ENCODE results near the gene GRK6. TPM values are rescaled to one million over a fixed set of nuclear protein-coding genes. Genes with fewer than 3 reads are reported as not detected.

GRK6 gene
- total and polyA plus RNA-seq, 9 of the 15 experiments (the other 6 are each of a cell fraction or from before 2014, with no cell fraction given) = 0.63 to 122 (median 44.5) TPM

- TF ChIP-seq, protein P1, sequence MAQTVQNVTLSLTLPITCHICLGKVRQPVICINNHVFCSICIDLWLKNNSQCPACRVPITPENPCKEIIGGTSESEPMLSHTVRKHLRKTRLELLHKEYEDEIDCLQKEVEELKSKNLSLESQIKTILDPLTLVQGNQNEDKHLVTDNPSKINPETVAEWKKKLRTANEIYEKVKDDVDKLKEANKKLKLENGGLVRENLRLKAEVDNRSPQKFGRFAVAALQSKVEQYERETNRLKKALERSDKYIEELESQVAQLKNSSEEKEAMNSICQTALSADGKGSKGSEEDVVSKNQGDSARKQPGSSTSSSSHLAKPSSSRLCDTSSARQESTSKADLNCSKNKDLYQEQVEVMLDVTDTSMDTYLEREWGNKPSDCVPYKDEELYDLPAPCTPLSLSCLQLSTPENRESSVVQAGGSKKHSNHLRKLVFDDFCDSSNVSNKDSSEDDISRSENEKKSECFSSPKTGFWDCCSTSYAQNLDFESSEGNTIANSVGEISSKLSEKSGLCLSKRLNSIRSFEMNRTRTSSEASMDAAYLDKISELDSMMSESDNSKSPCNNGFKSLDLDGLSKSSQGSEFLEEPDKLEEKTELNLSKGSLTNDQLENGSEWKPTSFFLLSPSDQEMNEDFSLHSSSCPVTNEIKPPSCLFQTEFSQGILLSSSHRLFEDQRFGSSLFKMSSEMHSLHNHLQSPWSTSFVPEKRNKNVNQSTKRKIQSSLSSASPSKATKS (CRISPR knock-in tag; IDR thresholded peaks at IDR 0.05) = no peak
- TF ChIP-seq FOS (IDR thresholded peaks at IDR 0.05; ENCODE audit: extremely low read depth, insufficient read length) (no peak), ZNF583 (CRISPR knock-in tag; IDR thresholded peaks at IDR 0.05) (no peak), POLR2AphosphoS5 (IDR thresholded peaks at IDR 0.05; ENCODE audit: control insufficient read depth, insufficient read depth, low read depth, low read length) (peak; percentile 9; the same call in 1 of the 2 replicates), BHLHE40 (IDR thresholded peaks at IDR 0.05; ENCODE audit: low read length) (peak; percentile 95), NCOA4 (IDR thresholded peaks at IDR 0.05; ENCODE audit: partially characterized antibody) (no peak), CHD1 (IDR thresholded peaks at IDR 0.05; ENCODE audit: low read length) (peak; percentile 68), CBX8 (IDR thresholded peaks at IDR 0.05; ENCODE audit: borderline replicate concordance, extremely low read depth, low read depth, low read length, poor library complexity, severe bottlenecking) (no peak), TSC22D4 (tag; IDR thresholded peaks at IDR 0.05) (no peak), RBFOX2 (IDR thresholded peaks at IDR 0.05; ENCODE audit: low read depth, low read length) (peak; percentile 89), ZNF347 (CRISPR knock-in tag; IDR thresholded peaks at IDR 0.05; ENCODE audit: low read depth) (no peak)
- TF ChIP-seq, protein P2, sequence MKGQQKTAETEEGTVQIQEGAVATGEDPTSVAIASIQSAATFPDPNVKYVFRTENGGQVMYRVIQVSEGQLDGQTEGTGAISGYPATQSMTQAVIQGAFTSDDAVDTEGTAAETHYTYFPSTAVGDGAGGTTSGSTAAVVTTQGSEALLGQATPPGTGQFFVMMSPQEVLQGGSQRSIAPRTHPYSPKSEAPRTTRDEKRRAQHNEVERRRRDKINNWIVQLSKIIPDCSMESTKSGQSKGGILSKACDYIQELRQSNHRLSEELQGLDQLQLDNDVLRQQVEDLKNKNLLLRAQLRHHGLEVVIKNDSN (CRISPR knock-in tag; IDR thresholded peaks at IDR 0.05) = peak; percentile 70
- TF ChIP-seq, protein P3, sequence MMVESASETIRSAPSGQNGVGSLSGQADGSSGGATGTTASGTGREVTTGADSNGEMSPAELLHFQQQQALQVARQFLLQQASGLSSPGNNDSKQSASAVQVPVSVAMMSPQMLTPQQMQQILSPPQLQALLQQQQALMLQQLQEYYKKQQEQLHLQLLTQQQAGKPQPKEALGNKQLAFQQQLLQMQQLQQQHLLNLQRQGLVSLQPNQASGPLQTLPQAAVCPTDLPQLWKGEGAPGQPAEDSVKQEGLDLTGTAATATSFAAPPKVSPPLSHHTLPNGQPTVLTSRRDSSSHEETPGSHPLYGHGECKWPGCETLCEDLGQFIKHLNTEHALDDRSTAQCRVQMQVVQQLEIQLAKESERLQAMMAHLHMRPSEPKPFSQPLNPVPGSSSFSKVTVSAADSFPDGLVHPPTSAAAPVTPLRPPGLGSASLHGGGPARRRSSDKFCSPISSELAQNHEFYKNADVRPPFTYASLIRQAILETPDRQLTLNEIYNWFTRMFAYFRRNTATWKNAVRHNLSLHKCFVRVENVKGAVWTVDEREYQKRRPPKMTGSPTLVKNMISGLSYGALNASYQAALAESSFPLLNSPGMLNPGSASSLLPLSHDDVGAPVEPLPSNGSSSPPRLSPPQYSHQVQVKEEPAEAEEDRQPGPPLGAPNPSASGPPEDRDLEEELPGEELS (CRISPR knock-in tag; IDR thresholded peaks at IDR 0.05; ENCODE audit: borderline replicate concordance) = no peak
- TF ChIP-seq, protein P4, sequence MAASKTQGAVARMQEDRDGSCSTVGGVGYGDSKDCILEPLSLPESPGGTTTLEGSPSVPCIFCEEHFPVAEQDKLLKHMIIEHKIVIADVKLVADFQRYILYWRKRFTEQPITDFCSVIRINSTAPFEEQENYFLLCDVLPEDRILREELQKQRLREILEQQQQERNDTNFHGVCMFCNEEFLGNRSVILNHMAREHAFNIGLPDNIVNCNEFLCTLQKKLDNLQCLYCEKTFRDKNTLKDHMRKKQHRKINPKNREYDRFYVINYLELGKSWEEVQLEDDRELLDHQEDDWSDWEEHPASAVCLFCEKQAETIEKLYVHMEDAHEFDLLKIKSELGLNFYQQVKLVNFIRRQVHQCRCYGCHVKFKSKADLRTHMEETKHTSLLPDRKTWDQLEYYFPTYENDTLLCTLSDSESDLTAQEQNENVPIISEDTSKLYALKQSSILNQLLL (CRISPR knock-in tag; IDR thresholded peaks at IDR 0.05; ENCODE audit: borderline replicate concordance) = no peak
- TF ChIP-seq, protein P5, sequence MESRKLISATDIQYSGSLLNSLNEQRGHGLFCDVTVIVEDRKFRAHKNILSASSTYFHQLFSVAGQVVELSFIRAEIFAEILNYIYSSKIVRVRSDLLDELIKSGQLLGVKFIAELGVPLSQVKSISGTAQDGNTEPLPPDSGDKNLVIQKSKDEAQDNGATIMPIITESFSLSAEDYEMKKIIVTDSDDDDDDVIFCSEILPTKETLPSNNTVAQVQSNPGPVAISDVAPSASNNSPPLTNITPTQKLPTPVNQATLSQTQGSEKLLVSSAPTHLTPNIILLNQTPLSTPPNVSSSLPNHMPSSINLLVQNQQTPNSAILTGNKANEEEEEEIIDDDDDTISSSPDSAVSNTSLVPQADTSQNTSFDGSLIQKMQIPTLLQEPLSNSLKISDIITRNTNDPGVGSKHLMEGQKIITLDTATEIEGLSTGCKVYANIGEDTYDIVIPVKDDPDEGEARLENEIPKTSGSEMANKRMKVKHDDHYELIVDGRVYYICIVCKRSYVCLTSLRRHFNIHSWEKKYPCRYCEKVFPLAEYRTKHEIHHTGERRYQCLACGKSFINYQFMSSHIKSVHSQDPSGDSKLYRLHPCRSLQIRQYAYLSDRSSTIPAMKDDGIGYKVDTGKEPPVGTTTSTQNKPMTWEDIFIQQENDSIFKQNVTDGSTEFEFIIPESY (CRISPR knock-in tag; IDR thresholded peaks at IDR 0.05) = peak; percentile 66
Measured at GRCh38 chr5:177403792-177404640, 22.5 kb upstream of the GRK6 start (continued).

All from K562 (cell line).